K562 (cell line): Measurements from ENCODE around the gene TTC8.

Source experiments
- NCOA2 ChIP-seq, 2 experiments: fragments of 450-650 bp; IDR thresholded peaks; 2 replicates each; pipeline ENCODE4 v1.6.1; 2018; ENCODE audit warnings: mild to moderate bottlenecking in 2 of 2, moderate library complexity in 1 of 2; ENCODE audit not compliant: partially characterized antibody in 2 of 2
- NFYB ChIP-seq: IDR thresholded peaks from 2 replicates; pipeline ENCODE4 v1.6.1; 2011; ENCODE audit warnings: mild to moderate bottlenecking, moderate library complexity; ENCODE audit not compliant: insufficient read length; ENCODE audit errors: extremely low read depth
- POLR2AphosphoS2 ChIP-seq: IDR thresholded peaks from 2 replicates; pipeline ENCODE4 v1.6.1; 2012; ENCODE audit warnings: low read length, improper control_type of control experiment
- POLR2AphosphoS5 ChIP-seq: IDR thresholded peaks from 2 replicates; pipeline ENCODE4 v1.6.1; 2011; ENCODE audit warnings: mild to moderate bottlenecking, low read depth, low read length, moderate library complexity; ENCODE audit not compliant: control insufficient read depth, insufficient read depth
- PTTG1 ChIP-seq: fragments of 450-650 bp; IDR thresholded peaks from 2 replicates; pipeline ENCODE4 v1.6.1; 2016; ENCODE audit warnings: low read depth, mild to moderate bottlenecking, missing genetic modification characterization, missing compliant biosample characterization
- ZNF311 ChIP-seq: fragments of 250-450 bp; sonication (Bioruptor Pico); IDR thresholded peaks from 2 replicates; pipeline ENCODE4 v1.4.0; 2020; ENCODE audit warnings: mild to moderate bottlenecking, moderate library complexity
- ZNF41 ChIP-seq: fragments of 250-450 bp; sonication (Bioruptor Pico); conservative IDR thresholded peaks from 2 replicates; pipeline ENCODE4 v1.4.0; 2020; ENCODE audit warnings: mild to moderate bottlenecking
- TF ChIP-seq, protein P1 (sequence below), 3 experiments: IDR thresholded peaks in 2 of 3; conservative IDR thresholded peaks in 1 of 3; 2 replicates each; pipeline ENCODE4 v1.5.1; 2011 to 2012; ENCODE audit warnings: low read length in 3 of 3, mild to moderate bottlenecking in 3 of 3, control low read depth in 2 of 3, improper control_type of control experiment in 1 of 3, inconsistent platforms in 1 of 3, low read depth in 1 of 3, mixed read lengths in 1 of 3, moderate library complexity in 1 of 3; ENCODE audit not compliant: insufficient read depth in 2 of 3
- TF ChIP-seq, protein P2 (sequence below): fragments of 450-650 bp; IDR thresholded peaks from 2 replicates; pipeline ENCODE4 v1.6.1; 2016

DNA sequence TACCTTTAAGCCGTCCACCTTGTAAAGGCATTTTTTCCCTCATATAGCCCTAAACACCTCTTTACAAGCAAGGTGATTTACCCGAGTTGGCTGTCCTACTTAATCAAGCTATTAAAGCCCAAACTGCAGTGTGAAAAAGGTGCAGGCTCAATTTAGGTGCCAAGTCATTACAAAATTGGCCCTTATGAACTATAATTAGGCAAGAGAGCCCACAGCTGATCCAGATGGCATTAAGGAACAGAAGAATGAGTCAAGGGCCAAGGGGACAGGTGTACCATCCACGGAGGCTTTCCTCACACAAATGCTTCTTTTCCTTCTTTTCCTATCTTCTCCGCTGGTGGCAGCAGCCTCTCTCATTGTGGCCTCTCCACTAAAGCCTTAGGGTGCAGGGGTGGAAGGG, 90.5 kb downstream of the TTC8 start:
- TF ChIP-seq, protein P1, sequence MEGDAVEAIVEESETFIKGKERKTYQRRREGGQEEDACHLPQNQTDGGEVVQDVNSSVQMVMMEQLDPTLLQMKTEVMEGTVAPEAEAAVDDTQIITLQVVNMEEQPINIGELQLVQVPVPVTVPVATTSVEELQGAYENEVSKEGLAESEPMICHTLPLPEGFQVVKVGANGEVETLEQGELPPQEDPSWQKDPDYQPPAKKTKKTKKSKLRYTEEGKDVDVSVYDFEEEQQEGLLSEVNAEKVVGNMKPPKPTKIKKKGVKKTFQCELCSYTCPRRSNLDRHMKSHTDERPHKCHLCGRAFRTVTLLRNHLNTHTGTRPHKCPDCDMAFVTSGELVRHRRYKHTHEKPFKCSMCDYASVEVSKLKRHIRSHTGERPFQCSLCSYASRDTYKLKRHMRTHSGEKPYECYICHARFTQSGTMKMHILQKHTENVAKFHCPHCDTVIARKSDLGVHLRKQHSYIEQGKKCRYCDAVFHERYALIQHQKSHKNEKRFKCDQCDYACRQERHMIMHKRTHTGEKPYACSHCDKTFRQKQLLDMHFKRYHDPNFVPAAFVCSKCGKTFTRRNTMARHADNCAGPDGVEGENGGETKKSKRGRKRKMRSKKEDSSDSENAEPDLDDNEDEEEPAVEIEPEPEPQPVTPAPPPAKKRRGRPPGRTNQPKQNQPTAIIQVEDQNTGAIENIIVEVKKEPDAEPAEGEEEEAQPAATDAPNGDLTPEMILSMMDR (IDR thresholded peaks at IDR 0.05 in 2 of 3, conservative IDR thresholded peaks at IDR 0.05 in 1 of 3; ENCODE audit: insufficient read depth in 2 of 3, low read depth in 1 of 3, low read length in 3 of 3), result no peak
- TF ChIP-seq, protein P2, sequence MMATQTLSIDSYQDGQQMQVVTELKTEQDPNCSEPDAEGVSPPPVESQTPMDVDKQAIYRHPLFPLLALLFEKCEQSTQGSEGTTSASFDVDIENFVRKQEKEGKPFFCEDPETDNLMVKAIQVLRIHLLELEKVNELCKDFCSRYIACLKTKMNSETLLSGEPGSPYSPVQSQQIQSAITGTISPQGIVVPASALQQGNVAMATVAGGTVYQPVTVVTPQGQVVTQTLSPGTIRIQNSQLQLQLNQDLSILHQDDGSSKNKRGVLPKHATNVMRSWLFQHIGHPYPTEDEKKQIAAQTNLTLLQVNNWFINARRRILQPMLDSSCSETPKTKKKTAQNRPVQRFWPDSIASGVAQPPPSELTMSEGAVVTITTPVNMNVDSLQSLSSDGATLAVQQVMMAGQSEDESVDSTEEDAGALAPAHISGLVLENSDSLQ, result no peak
- TF ChIP-seq PTTG1 (tag) (no peak), POLR2AphosphoS5 (no peak), POLR2AphosphoS2 (no peak), ZNF41 (CRISPR knock-in tag) (no peak), NCOA2 (IDR thresholded peaks at IDR 0.05; ENCODE audit: partially characterized antibody in 2 of 2) (no peak), ZNF311 (CRISPR knock-in tag) (no peak), NFYB (no peak)
